ENCODE measurements around the gene MTCH1. TPM values are rescaled to one million over a fixed set of nuclear protein-coding genes. Genes with fewer than 3 reads are reported as not detected.

Gene MTCH1
- total RNA-seq, 1 donor from 2014 or later, result 206 TPM

GRCh38 chr6:37017606-37018197 lies 31.7 kb upstream of the MTCH1 start:
- no peak for DNase-seq (ENCODE audit: low spot score)

GRCh38 chr6:37016995-37017394 lies 31.0 kb upstream of the MTCH1 start:
- no peak for DNase-seq (ENCODE audit: low spot score)

GRCh38 chr6:37015532-37015931 lies 29.5 kb upstream of the MTCH1 start:
- no peak for DNase-seq (ENCODE audit: low spot score)

GRCh38 chr6:37014667-37015066 lies 28.7 kb upstream of the MTCH1 start:
- DNase-seq (ENCODE audit: low spot score), result no peak

- DNase-seq (ENCODE audit: low spot score), result no peak
Observed at GRCh38 chr6:37013516-37014491, 27.8 kb upstream of the MTCH1 start.

GRCh38 chr6:37011656-37012378 lies 25.8 kb upstream of the MTCH1 start:
- DNase-seq (ENCODE audit: low spot score), result no peak

GRCh38 chr6:37010402-37010892 lies 24.5 kb upstream of the MTCH1 start:
- no peak for DNase-seq (ENCODE audit: low spot score)

- no peak for DNase-seq (ENCODE audit: low spot score)
Observed at GRCh38 chr6:37008484-37009465, 22.8 kb upstream of the MTCH1 start.

- DNase-seq (ENCODE audit: low spot score), result no peak
Observed at GRCh38 chr6:37007340-37008043, 21.5 kb upstream of the MTCH1 start.

- DNase-seq (ENCODE audit: low spot score), result no peak
Observed at GRCh38 chr6:37006793-37007339, 20.9 kb upstream of the MTCH1 start.

GRCh38 chr6:37005827-37006567 lies 20.0 kb upstream of the MTCH1 start:
- DNase-seq (ENCODE audit: low spot score), result no peak

GRCh38 chr6:37005061-37005810 lies 19.2 kb upstream of the MTCH1 start, which contains the start of gene FGD2:
Gene FGD2 (plus strand): TSS chr6:37005655. CDS start chr6:37005818, 163 bp downstream.
- no peak for DNase-seq (ENCODE audit: low spot score)

GRCh38 chr6:37004044-37004980 lies 18.3 kb upstream of the MTCH1 start:
- DNase-seq (ENCODE audit: low spot score), result no peak

GRCh38 chr6:36999751-37000125 lies 13.7 kb upstream of the MTCH1 start:
- DNase-seq (ENCODE audit: low spot score), result no peak

- DNase-seq (ENCODE audit: low spot score), result no peak
Observed at GRCh38 chr6:36999061-36999750, 13.2 kb upstream of the MTCH1 start.

- no peak for DNase-seq (ENCODE audit: low spot score)
Observed at GRCh38 chr6:36998723-36999038, 12.7 kb upstream of the MTCH1 start.
